SU-DHL-6 (cell line): ENCODE measurements around the gene IGSF11.

Experiments used
- EZH2phosphoT487 ChIP-seq: fragments of 200-600 bp; sonication (generic), shearing (Covaris generic); conservative IDR thresholded peaks from 2 replicates; pipeline ENCODE4 v1.6.1; 2018; ENCODE audit warnings: mild to moderate bottlenecking, antibody characterized with exemption, low read length, moderate library complexity, mixed read lengths
- TF ChIP-seq, protein P1 (sequence below): fragments of 200-600 bp; sonication (generic); IDR thresholded peaks from one replicate; pipeline ENCODE4 v1.5.1; 2017; ENCODE audit warnings: antibody characterized with exemption, mild to moderate bottlenecking, low read length, moderate library complexity; ENCODE audit not compliant: insufficient read depth, poor library complexity, severe bottlenecking

DNA sequence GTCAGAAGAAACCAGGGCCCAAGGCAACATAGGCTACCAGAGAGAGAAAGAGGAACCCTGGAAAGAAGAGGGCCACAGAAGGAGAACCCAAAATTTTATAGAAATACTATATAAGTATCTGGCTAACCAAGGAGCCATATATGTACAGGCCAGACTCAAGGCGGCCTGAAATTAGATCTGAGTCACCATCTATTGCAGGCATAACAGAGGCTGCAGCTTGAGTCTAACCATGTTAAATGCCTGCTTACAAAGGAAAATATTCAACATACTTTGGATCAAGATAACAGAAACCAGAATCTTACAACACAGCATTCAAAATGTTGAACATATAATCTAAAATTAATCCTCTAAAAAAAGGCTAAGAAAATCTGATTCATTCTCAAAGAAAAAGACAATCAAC, 23.1 kb downstream of the IGSF11 start:
- TF ChIP-seq, protein P1, sequence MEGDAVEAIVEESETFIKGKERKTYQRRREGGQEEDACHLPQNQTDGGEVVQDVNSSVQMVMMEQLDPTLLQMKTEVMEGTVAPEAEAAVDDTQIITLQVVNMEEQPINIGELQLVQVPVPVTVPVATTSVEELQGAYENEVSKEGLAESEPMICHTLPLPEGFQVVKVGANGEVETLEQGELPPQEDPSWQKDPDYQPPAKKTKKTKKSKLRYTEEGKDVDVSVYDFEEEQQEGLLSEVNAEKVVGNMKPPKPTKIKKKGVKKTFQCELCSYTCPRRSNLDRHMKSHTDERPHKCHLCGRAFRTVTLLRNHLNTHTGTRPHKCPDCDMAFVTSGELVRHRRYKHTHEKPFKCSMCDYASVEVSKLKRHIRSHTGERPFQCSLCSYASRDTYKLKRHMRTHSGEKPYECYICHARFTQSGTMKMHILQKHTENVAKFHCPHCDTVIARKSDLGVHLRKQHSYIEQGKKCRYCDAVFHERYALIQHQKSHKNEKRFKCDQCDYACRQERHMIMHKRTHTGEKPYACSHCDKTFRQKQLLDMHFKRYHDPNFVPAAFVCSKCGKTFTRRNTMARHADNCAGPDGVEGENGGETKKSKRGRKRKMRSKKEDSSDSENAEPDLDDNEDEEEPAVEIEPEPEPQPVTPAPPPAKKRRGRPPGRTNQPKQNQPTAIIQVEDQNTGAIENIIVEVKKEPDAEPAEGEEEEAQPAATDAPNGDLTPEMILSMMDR: no peak
- TF ChIP-seq EZH2phosphoT487: no peak
